NCI-H2227 treated with DMSO at 0.1 percent for 48 hours (cell line): ENCODE results near the gene KIF3A.

Experiments
- DNase-seq: peaks from one replicate; lab custom pipeline; 2025; lab: John Stamatoyannopoulos, UW

Gene KIF3A

DNA sequence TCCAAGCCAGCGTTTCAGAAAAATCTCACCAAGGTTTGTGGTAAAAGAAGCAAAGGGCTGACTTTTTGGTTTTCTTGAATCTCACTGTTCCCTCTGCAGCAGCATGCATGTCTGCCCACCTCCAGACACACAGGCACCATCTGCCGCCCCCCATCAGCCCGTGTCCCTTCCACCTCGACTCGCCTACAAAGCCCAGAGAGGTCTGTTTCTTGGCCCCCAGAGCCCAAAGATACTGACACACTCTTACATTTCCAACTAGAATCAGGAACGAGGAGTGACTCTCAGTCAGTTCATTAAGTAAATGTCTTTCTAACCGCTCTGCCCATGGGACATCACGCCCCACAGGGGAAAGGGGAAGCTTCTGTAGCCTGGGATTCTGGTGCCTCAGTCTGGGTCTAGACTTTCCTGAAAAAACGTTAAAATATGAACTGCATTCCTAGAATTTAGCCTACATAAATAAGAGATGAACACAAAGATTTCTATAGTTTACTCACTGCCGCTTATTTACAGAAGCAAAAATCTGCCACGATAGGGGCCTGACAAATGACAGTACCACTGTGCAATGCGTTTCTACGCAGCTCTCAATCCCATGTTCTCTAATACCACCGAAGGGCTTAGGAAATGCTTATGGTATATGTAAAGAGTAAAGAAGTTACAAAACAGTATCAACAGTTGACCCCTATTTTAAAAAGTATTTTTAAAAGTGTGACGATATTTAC lies 59.5 kb downstream of the KIF3A start:
- DNase-seq: no peak

DNA sequence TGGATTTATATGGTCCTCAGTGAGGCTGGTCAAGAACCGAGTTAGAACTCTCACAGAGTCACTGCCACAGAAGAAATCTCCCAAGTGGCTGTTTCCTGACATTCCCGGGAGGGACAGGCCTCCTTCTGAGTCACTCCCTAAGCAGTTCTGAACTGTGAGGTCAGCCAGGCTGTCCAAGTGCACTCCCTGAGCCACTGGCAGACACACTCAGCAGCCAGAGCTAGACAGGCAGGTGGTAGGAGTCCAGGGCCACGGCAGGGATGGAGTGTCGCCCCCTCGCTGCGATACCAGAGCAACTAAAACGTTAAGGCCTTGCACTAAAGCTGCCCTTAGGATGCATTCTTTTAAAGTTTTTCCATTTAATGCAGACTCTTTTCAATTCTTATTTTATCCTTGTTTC lies 60.2 kb downstream of the KIF3A start:
- no peak for DNase-seq

DNA sequence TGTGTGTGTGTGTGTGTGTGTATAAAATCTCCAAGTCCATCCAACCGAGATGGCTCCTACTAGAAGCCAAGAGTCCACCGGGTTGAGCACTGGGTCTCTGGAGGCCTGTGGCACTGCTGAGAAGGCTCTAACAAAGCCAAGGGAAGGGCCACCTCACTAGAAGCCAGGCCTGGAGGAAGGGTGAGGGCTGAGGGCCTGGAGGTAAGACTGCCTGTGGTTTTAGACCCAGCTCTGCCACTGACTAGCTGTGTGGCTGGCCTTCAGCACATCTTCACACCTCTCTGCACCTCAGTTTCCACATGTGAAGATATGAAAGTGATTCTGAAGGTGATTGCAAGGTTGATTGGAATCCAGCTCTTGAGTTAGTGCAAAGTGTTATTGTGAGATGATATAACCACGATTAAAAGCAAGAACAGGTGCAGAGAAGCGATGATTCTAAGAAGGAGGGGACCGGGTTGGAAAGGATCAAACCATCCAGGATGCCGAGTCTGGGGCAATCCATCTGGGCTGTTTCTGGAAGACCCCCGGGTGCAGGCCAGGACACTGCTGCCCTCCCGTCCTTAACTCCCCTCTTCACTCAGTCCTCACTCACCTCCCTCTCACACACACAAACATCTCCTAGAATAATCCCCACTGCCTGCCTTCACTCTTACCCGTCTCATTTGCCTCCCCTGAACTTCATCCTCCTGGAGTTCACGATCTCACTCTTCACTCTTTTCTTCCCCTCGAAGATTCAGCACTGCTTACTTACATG lies 61.2 kb downstream of the KIF3A start:
- no peak for DNase-seq

DNA sequence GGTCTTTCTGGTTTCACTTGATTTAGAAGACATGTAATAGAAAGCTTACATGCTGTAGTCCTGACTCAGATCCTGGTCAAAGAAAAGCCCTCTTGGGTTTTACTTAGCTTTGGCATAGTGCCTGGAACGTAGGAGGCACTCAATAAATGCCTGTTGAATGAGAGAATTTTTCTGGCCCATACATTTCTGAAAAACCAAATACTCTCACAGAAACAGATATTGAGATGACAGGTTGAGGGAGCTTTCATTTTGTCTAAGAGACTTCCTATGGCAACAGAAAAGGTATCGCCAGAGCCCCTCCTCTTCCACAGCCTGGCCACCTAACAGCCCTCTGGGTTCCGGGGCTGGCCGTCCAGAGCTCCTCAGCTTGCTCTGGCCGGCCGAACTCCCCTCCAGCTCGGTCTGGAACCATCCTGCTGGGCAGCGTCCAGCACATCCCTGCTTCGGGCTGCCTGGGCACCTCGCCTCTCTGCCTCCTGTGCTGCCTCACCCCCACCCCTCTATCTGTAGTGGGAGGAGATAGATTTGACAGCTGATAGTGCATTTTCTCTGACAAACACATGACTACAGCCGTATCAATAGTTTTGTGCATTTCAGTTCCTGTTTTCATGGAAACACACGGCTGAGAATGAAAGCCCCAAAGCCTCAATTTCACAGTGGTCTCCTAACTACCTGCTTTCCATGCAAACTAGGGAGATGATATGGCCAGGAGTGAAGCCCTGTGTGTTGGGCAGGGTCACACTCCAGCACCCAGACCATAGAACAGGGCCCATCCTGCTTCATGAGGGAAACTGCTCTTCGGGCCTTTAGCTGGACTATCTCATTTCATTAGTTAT lies 62.5 kb downstream of the KIF3A start:
- DNase-seq: no peak

DNA sequence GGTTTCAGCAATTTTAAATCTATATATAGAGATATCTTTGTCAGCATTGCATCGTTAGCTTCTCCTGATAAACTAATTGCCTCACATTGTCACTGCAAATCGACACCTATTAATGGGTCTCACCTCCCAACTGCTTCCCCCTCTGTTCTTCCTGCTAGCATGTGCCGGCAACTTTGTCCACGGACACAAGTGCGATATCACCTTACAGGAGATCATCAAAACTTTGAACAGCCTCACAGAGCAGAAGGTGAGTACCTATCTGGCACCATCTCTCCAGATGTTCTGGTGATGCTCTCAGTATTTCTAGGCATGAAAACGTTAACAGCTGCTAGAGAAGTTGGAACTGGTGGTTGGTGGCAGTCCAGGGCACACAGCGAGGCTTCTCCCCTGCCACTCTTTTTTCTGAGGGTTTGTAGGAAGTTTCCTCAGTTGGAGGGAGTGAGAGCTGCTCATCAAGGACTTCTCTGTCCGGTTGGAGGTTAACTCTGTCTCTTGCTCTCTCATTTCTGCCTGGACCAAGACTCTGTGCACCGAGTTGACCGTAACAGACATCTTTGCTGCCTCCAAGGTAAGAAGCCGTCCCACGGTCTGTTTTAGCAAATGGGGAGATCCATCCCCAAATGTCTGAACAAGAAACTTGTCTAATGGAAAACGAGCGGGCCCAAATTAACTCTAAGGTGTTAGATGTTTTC lies 63.3 kb downstream of the KIF3A start, which contains the start of gene IL4:
Gene IL4, plus strand, starts transcription at position 51 of the 692 bp plus-strand sequence. Its CDS starts 62 bp downstream, at position 113.
- no peak for DNase-seq

DNA sequence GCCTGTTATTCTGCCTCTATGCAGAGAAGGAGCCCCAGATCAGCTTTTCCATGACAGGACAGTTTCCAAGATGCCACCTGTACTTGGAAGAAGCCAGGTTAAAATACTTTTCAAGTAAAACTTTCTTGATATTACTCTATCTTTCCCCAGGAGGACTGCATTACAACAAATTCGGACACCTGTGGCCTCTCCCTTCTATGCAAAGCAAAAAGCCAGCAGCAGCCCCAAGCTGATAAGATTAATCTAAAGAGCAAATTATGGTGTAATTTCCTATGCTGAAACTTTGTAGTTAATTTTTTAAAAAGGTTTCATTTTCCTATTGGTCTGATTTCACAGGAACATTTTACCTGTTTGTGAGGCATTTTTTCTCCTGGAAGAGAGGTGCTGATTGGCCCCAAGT lies 63.9 kb downstream of the KIF3A start:
- DNase-seq: no peak

DNA sequence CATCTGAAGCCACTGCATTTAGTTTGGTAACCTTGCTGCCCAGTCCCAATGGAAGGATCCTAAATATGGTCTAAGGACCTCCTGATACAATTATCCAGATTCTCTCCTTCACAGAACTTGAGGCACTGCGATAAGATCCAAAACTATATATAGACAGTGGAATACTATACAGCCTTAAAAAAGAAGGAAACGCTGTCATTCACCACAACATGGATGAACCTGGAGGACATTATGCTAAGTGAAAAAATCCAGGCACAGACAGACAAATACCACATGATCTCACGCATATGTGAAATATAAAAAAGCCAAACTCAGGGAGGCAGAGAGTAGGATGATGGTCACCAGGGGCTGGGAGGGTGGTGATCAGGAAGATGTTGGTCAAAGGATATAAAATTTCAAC lies 66.3 kb downstream of the KIF3A start:
- DNase-seq: no peak

DNA sequence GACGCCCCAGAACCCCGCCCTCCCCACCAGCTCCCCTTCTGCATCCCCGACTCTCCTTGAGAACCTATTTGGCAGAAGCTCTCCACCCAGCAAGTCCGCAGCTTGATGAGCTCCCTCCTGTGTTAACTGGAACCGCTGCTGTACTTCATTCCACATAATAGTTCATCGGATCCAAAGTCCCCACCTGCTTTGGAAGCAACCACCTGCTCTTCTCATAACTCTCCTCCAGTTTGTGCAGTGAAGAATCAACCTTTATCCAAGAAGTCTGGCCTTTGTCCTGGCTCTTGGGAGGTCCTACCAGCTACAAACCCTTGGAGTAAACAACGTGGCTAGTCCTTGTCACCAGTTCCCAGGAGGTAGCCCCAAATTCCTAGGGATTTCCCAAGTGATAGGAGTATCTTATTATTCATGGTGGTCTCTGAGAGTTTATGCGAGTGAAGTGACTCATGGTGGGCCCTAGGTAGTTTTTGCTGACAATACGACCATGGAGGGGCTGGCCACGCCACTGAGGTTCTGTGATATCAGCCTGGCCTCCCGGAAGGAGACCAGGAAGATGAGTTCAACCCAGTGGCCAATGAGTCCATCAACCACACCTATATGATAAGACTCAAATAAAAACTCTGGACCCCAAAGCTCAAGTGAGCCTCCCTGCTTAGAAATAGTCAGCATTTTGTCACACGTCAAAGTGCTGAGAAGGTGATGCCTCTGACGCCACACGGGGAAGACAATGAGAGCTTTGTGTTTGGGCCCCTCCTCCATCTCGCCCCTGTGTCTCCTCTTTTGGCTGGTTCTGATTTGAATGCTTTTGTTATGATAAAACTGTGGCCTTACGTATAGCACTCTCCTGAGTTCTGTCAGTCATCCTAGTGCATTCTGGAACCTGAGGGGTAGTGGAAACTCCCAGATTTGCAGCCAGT lies 67.1 kb downstream of the KIF3A start:
- no peak for DNase-seq

DNA sequence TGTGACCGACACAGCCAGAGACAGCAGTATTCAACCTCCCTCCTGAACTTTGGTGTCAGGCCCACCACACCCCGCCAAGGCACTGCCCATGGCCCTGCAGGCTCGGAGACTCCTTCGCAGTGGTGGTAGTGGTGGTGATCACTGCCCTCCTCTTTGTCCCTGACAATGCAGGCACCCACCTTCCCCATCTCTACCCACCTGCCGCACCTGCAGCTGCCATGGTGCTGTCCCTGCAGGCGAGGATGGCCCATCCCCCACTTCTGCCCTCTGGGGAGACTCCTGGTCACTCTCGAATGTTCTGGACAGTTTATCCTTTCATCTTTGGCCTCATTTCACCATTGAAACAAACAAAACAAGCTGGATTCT lies 67.9 kb downstream of the KIF3A start:
- DNase-seq: no peak

DNA sequence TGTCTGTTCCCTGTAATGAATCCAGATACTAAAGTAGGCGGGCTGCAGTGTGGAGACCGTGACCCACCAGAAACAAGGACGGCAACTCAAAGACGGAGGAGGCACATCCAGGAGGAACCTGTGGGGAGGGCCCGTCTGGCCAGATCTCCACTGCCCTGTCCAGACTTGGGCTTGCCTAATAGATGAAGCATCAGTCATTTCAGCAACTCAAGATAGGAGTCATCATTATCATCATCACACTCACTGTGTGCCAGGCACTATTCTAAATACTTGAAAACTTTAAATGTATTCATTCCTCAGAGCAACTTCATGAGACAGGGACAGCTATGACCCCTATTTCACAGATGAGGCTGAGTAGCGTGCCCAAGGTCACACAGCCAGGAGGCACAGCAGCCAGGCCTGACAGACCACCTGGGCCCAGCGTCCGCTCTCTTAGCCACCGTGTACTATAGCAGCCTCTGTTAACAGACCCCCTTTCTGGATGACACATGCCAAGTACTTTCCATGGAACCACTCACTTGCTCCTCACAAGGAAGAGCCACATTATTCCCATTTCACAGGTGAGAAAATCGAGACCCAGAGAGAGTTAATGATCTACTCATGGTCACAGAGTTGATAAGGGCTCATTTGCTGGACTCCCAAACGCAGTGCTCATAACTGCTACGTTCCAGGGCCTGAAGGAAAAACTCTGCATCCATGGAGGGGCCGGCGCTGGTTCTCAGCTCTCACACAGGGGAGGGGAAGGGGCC lies 68.5 kb downstream of the KIF3A start:
- no peak for DNase-seq

DNA sequence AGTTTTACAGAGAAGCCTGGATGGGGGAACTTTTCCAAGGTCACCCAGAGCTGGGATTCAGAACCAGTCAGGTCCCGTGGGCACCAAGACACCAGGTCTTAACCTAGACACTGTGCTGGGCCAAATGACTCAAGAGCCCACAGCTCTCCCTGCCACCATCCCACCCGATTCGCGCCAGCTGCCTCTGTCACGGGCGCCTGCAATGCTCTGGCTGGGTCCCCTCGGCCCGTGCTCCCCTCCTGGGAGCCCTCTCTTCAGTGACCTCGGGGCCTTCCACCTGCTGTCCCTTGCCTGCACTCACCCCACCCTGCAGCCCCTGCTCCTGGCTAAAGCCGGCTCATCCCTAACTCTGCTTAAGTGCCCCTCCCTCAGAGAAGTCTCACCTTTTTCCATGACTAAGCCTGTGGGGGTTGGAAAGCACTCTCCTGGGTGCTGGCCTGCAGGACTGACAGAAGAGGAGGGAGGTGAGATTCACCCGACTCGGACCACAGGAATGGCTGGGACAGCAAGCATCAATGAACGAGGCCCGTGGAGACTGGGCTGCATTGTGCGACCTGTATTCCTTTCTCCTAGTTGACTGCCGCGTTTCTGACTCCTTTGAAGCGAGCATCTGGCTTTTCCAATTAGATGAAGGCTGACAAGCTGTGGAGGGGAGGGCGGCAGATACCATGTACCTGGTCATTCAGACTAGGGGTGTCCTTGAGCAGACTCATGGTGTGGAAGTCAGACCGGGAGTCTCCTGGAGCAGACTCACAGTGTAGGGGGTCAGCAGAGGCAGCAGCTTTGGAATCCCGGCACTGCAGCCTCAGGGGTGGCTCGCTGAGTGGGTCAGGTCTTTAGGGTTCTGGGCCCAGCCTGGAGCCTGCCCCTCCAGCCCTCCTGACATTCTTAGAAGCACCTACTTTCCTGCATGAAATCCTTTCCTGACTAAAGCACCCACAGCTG lies 69.3 kb downstream of the KIF3A start:
- DNase-seq: no peak

DNA sequence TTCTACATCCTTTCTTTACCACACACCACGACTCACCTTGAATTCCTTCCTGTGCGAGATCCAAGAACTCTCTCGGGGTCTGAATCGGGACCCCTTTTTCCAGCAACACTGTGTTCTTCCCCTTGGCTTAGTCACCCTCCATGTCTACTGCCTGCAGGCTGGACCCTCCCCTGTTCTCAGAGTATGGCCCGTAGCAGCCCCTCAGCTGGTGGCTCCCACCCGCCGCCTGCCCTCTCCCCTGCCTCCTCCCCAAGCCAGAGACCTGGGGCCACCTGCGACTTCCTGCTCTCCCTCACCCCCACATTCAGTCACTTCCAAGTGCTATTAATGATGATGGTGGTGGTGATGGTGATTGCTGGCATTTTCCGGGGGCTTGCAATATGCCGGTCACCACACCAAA lies 70.0 kb downstream of the KIF3A start:
- no peak for DNase-seq

DNA sequence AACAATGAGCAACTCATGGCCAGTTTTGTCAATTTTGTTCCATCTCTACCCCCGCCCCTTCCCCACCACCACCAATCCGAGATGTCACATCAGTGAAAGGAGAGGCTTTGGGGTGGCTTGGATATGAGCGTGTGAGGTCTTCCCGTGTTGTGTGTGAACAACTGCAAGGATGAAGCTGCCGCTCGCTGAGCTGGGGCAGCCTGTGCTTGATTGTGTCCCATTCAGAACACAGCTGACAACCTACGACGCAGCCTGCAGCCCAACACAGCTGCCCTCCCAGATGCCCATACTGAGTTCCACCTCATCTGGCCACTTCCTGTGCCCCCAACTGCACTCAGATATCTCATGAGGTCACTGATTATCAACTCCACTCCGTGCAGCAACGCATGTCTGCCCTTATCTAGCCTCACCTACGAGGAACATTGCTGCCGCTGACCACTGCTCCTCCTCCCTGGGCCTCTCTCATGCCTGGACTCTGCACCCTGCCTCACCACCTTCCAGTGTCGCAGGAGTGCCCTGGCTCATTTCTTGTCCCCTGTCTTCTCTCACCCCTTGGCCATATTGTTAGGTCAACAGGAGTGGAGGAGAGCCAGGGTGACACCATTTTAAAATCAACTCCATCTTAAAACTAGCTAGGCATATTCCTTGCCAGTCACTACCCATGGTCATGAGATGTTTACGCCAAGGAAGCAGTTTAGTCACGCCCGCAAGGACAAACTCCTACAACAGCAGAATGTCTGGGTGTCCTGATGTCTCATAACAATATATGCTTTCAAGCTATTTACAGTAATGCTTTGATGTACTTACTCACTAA lies 70.8 kb downstream of the KIF3A start:
- no peak for DNase-seq

DNA sequence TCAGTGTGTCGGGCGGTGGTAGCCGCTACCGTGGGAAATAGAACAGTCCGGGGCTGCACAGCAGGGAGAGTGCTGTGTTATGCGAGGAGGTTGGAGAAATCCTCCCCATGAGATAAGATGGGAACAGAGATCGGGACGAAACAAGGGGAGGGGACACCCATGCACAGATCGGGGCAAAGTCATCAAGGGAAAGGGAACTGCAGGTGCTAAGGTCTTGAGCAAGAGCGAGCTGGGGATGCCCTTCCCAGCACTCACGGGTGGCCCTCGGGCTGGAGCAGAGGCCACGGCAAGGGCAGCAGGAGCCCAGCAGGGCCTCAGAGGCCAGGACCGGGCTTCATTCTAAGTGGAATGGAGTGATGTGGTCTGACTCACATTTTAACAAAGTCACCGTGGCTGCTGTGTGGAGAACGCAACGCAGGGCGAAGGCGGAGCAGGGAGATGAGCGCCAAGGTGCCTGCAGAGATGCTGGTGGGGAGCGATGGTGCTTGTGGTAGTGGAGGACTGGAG lies 71.7 kb downstream of the KIF3A start:
- no peak for DNase-seq

DNA sequence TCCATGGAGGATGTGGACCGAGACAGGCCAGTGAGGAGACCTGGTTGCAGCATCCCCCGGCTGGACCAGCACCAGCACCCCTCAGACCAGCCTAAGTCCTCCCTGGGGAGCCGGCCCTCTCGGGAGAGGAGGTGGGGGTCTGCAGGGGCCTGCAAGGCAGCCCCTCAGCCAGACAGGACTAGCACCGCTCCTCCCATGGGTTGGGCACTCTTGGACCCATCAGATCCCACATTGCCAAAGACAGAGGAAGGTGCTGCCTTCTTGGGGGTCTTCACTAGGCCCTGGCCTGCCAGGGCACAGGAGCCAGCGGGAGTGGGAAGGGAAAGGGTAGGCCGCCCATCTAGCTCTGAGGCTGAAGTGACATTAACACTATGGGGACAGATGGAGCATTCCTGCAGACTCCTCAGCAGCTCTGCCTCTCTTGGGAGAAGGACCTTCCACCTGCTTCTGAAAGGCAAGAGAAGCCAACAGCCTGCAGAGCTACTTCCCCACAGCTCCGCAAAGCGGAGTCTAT lies 72.6 kb downstream of the KIF3A start:
- no peak for DNase-seq

DNA sequence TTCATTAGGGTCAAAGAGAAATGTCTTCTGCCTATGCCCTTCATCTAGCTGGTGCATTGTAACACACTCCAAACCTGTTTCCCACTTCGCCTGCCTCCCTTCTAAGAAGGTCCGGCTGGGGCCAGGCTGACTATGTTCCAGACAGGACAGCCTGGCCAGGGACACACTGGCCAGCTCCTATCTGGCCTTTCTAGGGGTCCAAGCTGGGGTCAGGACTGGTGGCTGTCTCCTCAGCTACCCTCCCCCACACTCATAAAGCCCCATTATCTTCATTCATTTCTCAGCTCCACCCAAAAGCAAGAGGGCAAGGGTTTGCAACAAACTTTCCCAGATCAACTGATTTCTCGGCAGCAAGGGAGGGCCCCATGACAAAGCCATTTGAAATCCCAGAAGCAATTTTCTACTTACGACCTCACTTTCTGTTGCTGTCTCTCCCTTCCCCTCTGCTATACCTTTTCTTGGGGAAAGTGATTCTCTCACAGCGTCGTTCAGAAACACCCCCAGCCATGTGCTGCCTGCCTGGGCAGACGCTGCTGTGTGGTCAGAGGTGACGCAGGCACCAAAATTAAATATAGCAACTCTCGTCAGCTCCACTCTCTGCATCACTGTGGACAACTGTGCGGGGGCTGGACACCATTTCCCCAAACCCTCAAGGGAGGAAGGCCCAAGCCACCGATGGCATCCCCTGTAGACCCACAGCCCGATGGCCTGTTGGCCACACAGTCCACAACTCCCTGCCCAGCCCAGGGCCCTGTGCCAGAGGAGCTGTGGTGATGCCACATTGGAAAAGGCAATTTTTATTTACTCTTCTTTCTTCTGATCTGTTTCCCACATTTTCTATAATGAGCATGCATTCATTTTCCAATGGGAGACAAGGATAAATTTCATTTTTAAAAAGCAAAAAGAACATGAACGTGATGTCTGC lies 73.3 kb downstream of the KIF3A start:
- no peak for DNase-seq
